B cell (primary cell): ENCODE data around the gene WDR90. TPM values are rescaled to one million over a fixed set of nuclear protein-coding genes. Genes with fewer than 3 reads are reported as not detected.

Experiments used
- ATAC-seq: fragments of 200-7000 bp; cut with Tn5 transposase; one replicate; pipeline ENCODE4 v1.10.0; 2021; ENCODE audit warnings: low read depth, mild to moderate bottlenecking, moderate number of reproducible peaks, moderate library complexity
- CTCF ChIA-PET: fragments of 350-600 bp; sonication (Branson Sonifier 250); formaldehyde crosslinking; loops from one replicate; lab custom pipeline; 2021; ENCODE audit warnings: antibody characterized with exemption, inconsistent platforms; lab: Charles Lee
- POLR2A ChIA-PET: fragments of 350-600 bp; sonication (Branson Sonifier 250); formaldehyde crosslinking; loops from one replicate; lab custom pipeline; 2021; ENCODE audit warnings: antibody characterized with exemption; lab: Charles Lee
- DNase-seq: peaks from one replicate; pipeline ENCODE4 v3.0.0; 2013
- H2AFZ ChIP-seq: 2 replicates; pipeline ENCODE4 v1.6.1; 2012; ENCODE audit warnings: mild to moderate bottlenecking, low read depth, low read length; ENCODE audit not compliant: insufficient read depth, poor library complexity, severe bottlenecking
- H3K27ac ChIP-seq, 2 donors: 1 replicate in 1 of 2; 2 replicates in 1 of 2; pipeline ENCODE4 v1.5.1; 2012 to 2013; ENCODE audit warnings: low read length in 2 of 2, mild to moderate bottlenecking in 2 of 2, moderate library complexity in 1 of 2
- H3K27me3 ChIP-seq, 4 experiments: fragments of 200-600 bp in 1 of 4; sonication (generic) in 1 of 4; replicated peaks in 1 of 4; 1 replicate in 2 of 4; 2 replicates in 2 of 4; pipeline versions ENCODE4 v1.6.1 to v1.7.0; 2013 to 2016; ENCODE audit warnings: low read length in 3 of 4, mild to moderate bottlenecking in 2 of 4, mixed read lengths in 1 of 4, moderate library complexity in 1 of 4; ENCODE audit not compliant: insufficient read depth in 4 of 4, control insufficient read depth in 3 of 4; ENCODE audit errors: control extremely low read depth in 1 of 4
- H3K36me3 ChIP-seq, 2 experiments: replicated peaks in 1 of 2; 1 replicate in 1 of 2; 2 replicates in 1 of 2; pipeline versions ENCODE4 v1.6.1 to v1.7.1; 2013; ENCODE audit warnings: low read length in 1 of 2; ENCODE audit not compliant: insufficient read depth in 2 of 2, control insufficient read depth in 1 of 2; ENCODE audit errors: control extremely low read depth in 1 of 2, extremely low read depth in 1 of 2
- H3K4me1 ChIP-seq, 2 donors: fragments of 200-600 bp in 1 of 2; sonication (generic) in 1 of 2; 1 replicate in 1 of 2; 2 replicates in 1 of 2; pipeline versions ENCODE4 v1.5.1 to v1.6.1; 2013 to 2017; ENCODE audit warnings: low read length in 2 of 2; ENCODE audit not compliant: control insufficient read depth in 2 of 2, insufficient read depth in 2 of 2
- H3K4me2 ChIP-seq: replicated peaks from 2 replicates; pipeline ENCODE3; 2012; ENCODE audit warnings: mild to moderate bottlenecking, low read depth, low read length; ENCODE audit not compliant: poor library complexity, severe bottlenecking
- H3K4me3 ChIP-seq, 5 experiments: fragments of 200-600 bp in 1 of 5; sonication (generic) in 1 of 5; 1 replicate in 3 of 5; 2 replicates in 2 of 5; pipeline versions ENCODE4 v1.5.1 to v1.7.0; 2011 to 2016; ENCODE audit warnings: low read length in 4 of 5, mild to moderate bottlenecking in 4 of 5, low read depth in 2 of 5, control low read depth in 1 of 5, moderate library complexity in 1 of 5; ENCODE audit not compliant: insufficient read depth in 1 of 5; ENCODE audit errors: control extremely low read depth in 1 of 5, extremely low read depth in 1 of 5
- H3K79me2 ChIP-seq: fragments of 200-600 bp; sonication (generic); one replicate; pipeline ENCODE4 v1.6.0; 2016; ENCODE audit warnings: low read length; ENCODE audit not compliant: control insufficient read depth, insufficient read depth
- H3K9ac ChIP-seq: fragments of 200-600 bp; sonication (generic); 2 replicates; pipeline ENCODE4 v1.6.1; 2017; ENCODE audit warnings: mild to moderate bottlenecking, low read length, moderate library complexity
- H3K9me3 ChIP-seq, 3 donors: one replicate each; pipeline versions ENCODE4 v1.6.1 to v1.7.1; 2013; ENCODE audit warnings: low read length in 2 of 3; ENCODE audit not compliant: control insufficient read depth in 2 of 3, insufficient read depth in 1 of 3; ENCODE audit errors: control extremely low read depth in 1 of 3
- H4K20me1 ChIP-seq: 2 replicates; pipeline ENCODE4 v1.6.0; 2012; ENCODE audit warnings: mild to moderate bottlenecking, low read length; ENCODE audit not compliant: insufficient read depth, control insufficient read depth, poor library complexity, severe bottlenecking
- H3K27ac Mint-ChIP-seq: one replicate; pipeline ENCODE4 v1.8.0; 2021; ENCODE audit warnings: mixed read lengths
- H3K27me3 Mint-ChIP-seq: one replicate; pipeline ENCODE4 v1.8.0; 2021; ENCODE audit warnings: mixed read lengths
- H3K4me1 Mint-ChIP-seq: one replicate; pipeline ENCODE4 v1.8.0; 2021; ENCODE audit warnings: mixed read lengths
- H3K4me3 Mint-ChIP-seq: one replicate; pipeline ENCODE4 v1.8.0; 2021; ENCODE audit warnings: mixed read lengths
- H3K9me3 Mint-ChIP-seq: one replicate; pipeline ENCODE4 v1.8.0; 2022; ENCODE audit warnings: mixed read lengths; ENCODE audit not compliant: insufficient read depth
- EZH2 ChIP-seq: IDR thresholded peaks from 2 replicates; pipeline ENCODE4 v1.6.1; 2012; ENCODE audit warnings: borderline replicate concordance, low read depth, mild to moderate bottlenecking, moderate library complexity, low read length; ENCODE audit not compliant: insufficient read depth, poor library complexity, severe bottlenecking
- WGBS: methylation state at CpG from one replicate; pipeline ENCODE4 v1.1.5; 2013; ENCODE audit warnings: missing lambda C conversion rate; ENCODE audit not compliant: insufficient coverage; 5-methylcytosine and 5-hydroxymethylcytosine counted together
- intact Hi-C: fragments of 100-400 bp; cut with micrococcal nuclease; formaldehyde crosslinking; loops from one replicate; pipeline ENCODE4 v1.10.0; 2022
- polyA plus RNA-seq: library from polyadenylated mRNA; depleted of rRNA; stranded (reverse); fragments of >200 nt; gene quantifications from 2 replicates; pipeline ENCODE4 v1.2.3, GENCODE V29; 2012
- total RNA-seq, 2 donors: library from RNA; stranded (reverse); fragments of 120-200 nt in 1 of 2; gene quantifications; 1 replicate in 1 of 2; 2 replicates in 1 of 2; pipeline versions ENCODE4 v1.2.3 to v1.2.4, GENCODE V29; 2013 to 2022
- TF ChIP-seq, protein P1 (sequence below): fragments of 200-600 bp; IDR thresholded peaks from one replicate; pipeline ENCODE4 v1.8.0; 2022; ENCODE audit warnings: antibody characterized with exemption, mild to moderate bottlenecking

The WDR90 gene
- total and polyA plus RNA-seq, 2 donors (not counting 1 experiment from before 2014, with no cell fraction given), result 23.1 to 34.7 TPM

DNA sequence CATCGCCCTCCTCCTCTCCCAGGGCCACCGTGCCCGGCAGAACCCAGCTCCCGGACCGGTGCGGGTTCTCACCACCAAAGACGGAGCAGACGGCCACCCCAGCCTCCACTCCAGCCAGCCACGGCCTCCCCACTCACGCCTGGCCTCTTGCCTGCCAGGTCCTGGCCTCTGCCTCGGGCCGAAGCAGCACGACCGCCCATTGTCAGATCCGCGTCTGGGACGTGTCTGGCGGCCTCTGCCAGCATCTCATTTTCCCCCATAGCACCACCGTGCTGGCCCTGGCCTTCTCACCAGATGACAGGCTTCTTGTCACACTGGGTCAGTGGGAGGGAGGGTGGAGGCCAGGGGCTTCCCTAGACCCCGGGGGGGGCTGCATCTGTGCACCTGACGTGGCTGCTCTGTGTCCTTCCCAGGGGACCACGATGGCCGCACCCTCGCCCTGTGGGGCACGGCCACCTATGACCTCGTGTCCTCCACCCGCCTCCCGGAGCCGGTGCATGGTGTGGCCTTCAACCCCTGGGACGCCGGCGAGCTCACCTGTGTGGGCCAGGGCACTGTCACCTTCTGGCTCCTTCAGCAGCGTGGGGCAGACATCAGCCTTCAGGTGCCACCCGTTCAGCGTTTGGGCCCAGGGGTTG is 12.1 kb downstream of the WDR90 start:
- DNase-seq (no peak), ATAC-seq (no peak)
- H3K4me3 ChIP-seq, result peak overlapping the region in 1 of 5 experiments; percentile 15
- H3K27me3 ChIP-seq, result no peaks in the 10 kb centered on the region
- intact Hi-C loops, result loop anchor here (2.0 kb wide), 1 partner anchor 23 kb away; the partner anchor contains the start of gene JMJD8
- WGBS, result 56% methylated on average over 33 of the region's 35 CpGs
- TF ChIP-seq EZH2, result no peak
- TF ChIP-seq, protein P1, sequence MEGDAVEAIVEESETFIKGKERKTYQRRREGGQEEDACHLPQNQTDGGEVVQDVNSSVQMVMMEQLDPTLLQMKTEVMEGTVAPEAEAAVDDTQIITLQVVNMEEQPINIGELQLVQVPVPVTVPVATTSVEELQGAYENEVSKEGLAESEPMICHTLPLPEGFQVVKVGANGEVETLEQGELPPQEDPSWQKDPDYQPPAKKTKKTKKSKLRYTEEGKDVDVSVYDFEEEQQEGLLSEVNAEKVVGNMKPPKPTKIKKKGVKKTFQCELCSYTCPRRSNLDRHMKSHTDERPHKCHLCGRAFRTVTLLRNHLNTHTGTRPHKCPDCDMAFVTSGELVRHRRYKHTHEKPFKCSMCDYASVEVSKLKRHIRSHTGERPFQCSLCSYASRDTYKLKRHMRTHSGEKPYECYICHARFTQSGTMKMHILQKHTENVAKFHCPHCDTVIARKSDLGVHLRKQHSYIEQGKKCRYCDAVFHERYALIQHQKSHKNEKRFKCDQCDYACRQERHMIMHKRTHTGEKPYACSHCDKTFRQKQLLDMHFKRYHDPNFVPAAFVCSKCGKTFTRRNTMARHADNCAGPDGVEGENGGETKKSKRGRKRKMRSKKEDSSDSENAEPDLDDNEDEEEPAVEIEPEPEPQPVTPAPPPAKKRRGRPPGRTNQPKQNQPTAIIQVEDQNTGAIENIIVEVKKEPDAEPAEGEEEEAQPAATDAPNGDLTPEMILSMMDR, result peak; percentile 12
- H3K27me3 Mint-ChIP-seq, result no peaks in the 10 kb centered on the region
- peak overlapping the region; percentile 52 for H3K4me3 Mint-ChIP-seq
- ChIA-PET CTCF (interaction anchor here (0.7 to 1.4 kb wide), 3 partner anchors 12 to 82 kb away, joined by 3 to 6 read pairs (median 5); partner anchors contain the start of gene METTL26), POLR2A (interaction anchor here (1.0 to 1.7 kb wide), 2 partner anchors 12 to 277 kb away, joined by 5 to 6 read pairs; partner anchors contain the start of gene WDR90)
- no peaks in the 10 kb centered on the region for H3K9me3 Mint-ChIP-seq
- H3K27ac Mint-ChIP-seq, result peak overlapping the region; percentile 56
- no peaks in the 10 kb centered on the region for H4K20me1 ChIP-seq
- H2AFZ ChIP-seq, result no peak overlapping the region
- peaks cover 10% of the 10 kb centered on the region for H3K4me1 Mint-ChIP-seq
- H3K36me3 ChIP-seq, result no peaks in the 10 kb centered on the region
- H3K4me1 ChIP-seq, result peaks cover 10 to 17% of the 10 kb centered on the region in 2 donors
- H3K4me2 ChIP-seq, result peak overlapping the region; percentile 78
- H3K9me3 ChIP-seq, result no peaks in the 10 kb centered on the region
- H3K27ac ChIP-seq, result no peak overlapping the region
- no peaks in the 10 kb centered on the region for H3K79me2 ChIP-seq
- H3K9ac ChIP-seq, result no peak overlapping the region

DNA sequence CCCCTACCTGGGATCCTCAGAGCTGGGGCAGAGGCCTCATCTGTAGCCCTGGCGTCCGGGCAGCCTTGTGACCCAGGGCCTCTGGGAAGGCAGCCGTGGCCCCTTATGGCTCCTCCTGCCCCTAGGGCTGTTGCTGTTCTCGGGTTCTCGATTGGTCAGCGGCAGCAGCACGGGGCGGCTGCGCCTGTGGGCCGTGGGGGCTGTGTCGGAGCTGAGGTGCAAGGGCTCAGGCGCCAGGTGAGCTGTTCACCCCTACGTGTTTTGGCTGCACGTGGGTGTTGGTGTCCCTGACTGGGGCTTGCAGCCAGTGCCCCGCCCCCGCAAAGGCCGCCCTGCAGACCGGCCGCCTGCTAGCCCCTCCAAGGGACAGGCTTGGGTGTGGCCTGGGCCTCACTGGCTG is 12.9 kb downstream of the WDR90 start:
- H3K27ac Mint-ChIP-seq, result no peak overlapping the region
- Histone ChIP-seq H3K27ac (no peak overlapping the region), H3K9ac (no peak overlapping the region), H3K36me3 (no peaks in the 10 kb centered on the region), H3K9me3 (no peaks in the 10 kb centered on the region), H3K27me3 (no peaks in the 10 kb centered on the region), H3K4me2 (no peak overlapping the region), H3K4me3 (no peak overlapping the region), H3K4me1 (peaks cover 11 to 23% of the 10 kb centered on the region in 2 donors), H3K79me2 (no peaks in the 10 kb centered on the region), H2AFZ (no peak overlapping the region), H4K20me1 (no peaks in the 10 kb centered on the region)
- CTCF ChIA-PET, result interaction anchor here (1.1 to 1.2 kb wide), 2 partner anchors 11 to 26 kb away, joined by 3 to 5 read pairs; partner anchors contain the start of gene METTL26
- no peaks in the 10 kb centered on the region for H3K9me3 Mint-ChIP-seq
- intact Hi-C loops, result no loop called here
- no peak overlapping the region for H3K4me3 Mint-ChIP-seq
- POLR2A ChIA-PET, result no interaction called here
- DNase-seq (no peak), ATAC-seq (no peak)
- TF ChIP-seq EZH2, result no peak
- TF ChIP-seq, protein P1, result no peak
- H3K27me3 Mint-ChIP-seq, result no peaks in the 10 kb centered on the region
- 96% methylated on average over 19 of the region's 19 CpGs for WGBS
- H3K4me1 Mint-ChIP-seq, result peaks cover 10% of the 10 kb centered on the region
